IPS DF 6.9 (cell line): Measurements from ENCODE around the gene TRAPPC13.
"Not testable (repeated sequence)": the region's sequence is repeated elsewhere in the genome, so short reads cannot be mapped to it uniquely, and the experiment has no call there.

Experiments
- DNase-seq: peaks from one replicate; pipeline ENCODE4 v3.0.0-alpha.2; 2013; ENCODE audit warnings: low read depth, low spot score
- H3K27ac ChIP-seq: one replicate; pipeline ENCODE4 v1.5.1; 2013; ENCODE audit warnings: low read length, control low read depth
- H3K27me3 ChIP-seq: 2 replicates; pipeline ENCODE4 v1.6.1; 2013; ENCODE audit warnings: mild to moderate bottlenecking, low read length; ENCODE audit not compliant: control insufficient read depth, insufficient read depth
- H3K36me3 ChIP-seq: 2 replicates; pipeline ENCODE4 v1.6.1; 2013; ENCODE audit warnings: low read length; ENCODE audit not compliant: control insufficient read depth, insufficient read depth
- H3K4me1 ChIP-seq: 2 replicates; pipeline ENCODE4 v1.6.1; 2013; ENCODE audit warnings: low read length; ENCODE audit not compliant: control insufficient read depth, insufficient read depth
- H3K4me3 ChIP-seq: 2 replicates; pipeline ENCODE4 v1.5.1; 2013; ENCODE audit warnings: mild to moderate bottlenecking, low read length
- H3K9me3 ChIP-seq: 2 replicates; pipeline ENCODE4 v1.6.1; 2013; ENCODE audit warnings: low read length, inconsistent platforms; ENCODE audit not compliant: control insufficient read depth, insufficient read depth
- WGBS: extraction: QIAGEN DNeasy Blood & Tissue Kit; methylation state at CpG from one replicate; pipeline ENCODE4 v1.1.7; 2013; ENCODE audit warnings: mixed read lengths, missing lambda C conversion rate; ENCODE audit not compliant: insufficient read length, insufficient coverage; 5-methylcytosine and 5-hydroxymethylcytosine counted together

TRAPPC13 gene, protein sequence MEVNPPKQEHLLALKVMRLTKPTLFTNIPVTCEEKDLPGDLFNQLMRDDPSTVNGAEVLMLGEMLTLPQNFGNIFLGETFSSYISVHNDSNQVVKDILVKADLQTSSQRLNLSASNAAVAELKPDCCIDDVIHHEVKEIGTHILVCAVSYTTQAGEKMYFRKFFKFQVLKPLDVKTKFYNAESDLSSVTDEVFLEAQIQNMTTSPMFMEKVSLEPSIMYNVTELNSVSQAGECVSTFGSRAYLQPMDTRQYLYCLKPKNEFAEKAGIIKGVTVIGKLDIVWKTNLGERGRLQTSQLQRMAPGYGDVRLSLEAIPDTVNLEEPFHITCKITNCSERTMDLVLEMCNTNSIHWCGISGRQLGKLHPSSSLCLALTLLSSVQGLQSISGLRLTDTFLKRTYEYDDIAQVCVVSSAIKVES

GRCh38 chr5:65624571-65625555 lies at the start of gene TRAPPC13, which contains the start of gene SHLD3:
TSS of gene TRAPPC13 (plus strand) at chr5:65625027. CDS start at chr5:65625061, 34 bp downstream.
TSS of gene SHLD3 (plus strand) at chr5:65625027. CDS start at chr5:65629588, 4,561 bp downstream.
- Histone ChIP-seq H3K4me1 (no peaks in the 10 kb centered on the region), H3K27me3 (no peaks in the 10 kb centered on the region), H3K27ac (no peak within 1 kb of the TSS), H3K9me3 (no peaks in the 10 kb centered on the region), H3K4me3 (peak within 1 kb of the TSS; percentile 90), H3K36me3 (no peaks in the 10 kb centered on the region; the same call in 1 of the 2 replicates)
- peak; percentile 61 for DNase-seq
- WGBS, result no CpG with 5 or more reads among the region's 36 CpGs

GRCh38 chr5:65577141-65577540 lies 47.7 kb upstream of the TRAPPC13 start:
- DNase-seq, result no peak
- Histone ChIP-seq H3K36me3 (peaks cover 3% of the 10 kb centered on the region; the same call in 1 of the 2 replicates), H3K4me1 (no peaks in the 10 kb centered on the region), H3K4me3 (no peak overlapping the region), H3K27ac (no peak overlapping the region), H3K9me3 (no peaks in the 10 kb centered on the region), H3K27me3 (no peaks in the 10 kb centered on the region)

- Histone ChIP-seq H3K9me3 (no peaks in the 10 kb centered on the region), H3K27me3 (no peaks in the 10 kb centered on the region), H3K4me3 (no peak overlapping the region), H3K27ac (no peak overlapping the region), H3K36me3 (no peaks in the 10 kb centered on the region; the same call in 1 of the 2 replicates), H3K4me1 (no peaks in the 10 kb centered on the region)
- no peak for DNase-seq
- WGBS, result no CpG with 5 or more reads among the region's 2 CpGs
Observed at GRCh38 chr5:65588694-65589093, 36.1 kb upstream of the TRAPPC13 start.

GRCh38 chr5:65601761-65602160 lies 23.1 kb upstream of the TRAPPC13 start:
- WGBS, result no CpG with 5 or more reads among the region's 1 CpG

GRCh38 chr5:65611524-65611923 lies 13.3 kb upstream of the TRAPPC13 start:
- no CpG with 5 or more reads among the region's 3 CpGs for WGBS
- no peak overlapping the region for H3K27ac ChIP-seq
- H3K27me3 ChIP-seq, result no peaks in the 10 kb centered on the region
- H3K36me3 ChIP-seq, result no peaks in the 10 kb centered on the region; the same call in 1 of the 2 replicates
- DNase-seq, result no peak
- H3K4me1 ChIP-seq, result no peaks in the 10 kb centered on the region
- H3K4me3 ChIP-seq, result no peak overlapping the region
- H3K9me3 ChIP-seq, result no peaks in the 10 kb centered on the region

More at GRCh38 chr5:65601761-65602160, 23.1 kb upstream of the TRAPPC13 start:
- not testable (repeated sequence) for DNase-seq, H3K4me3 ChIP-seq, H3K9me3 ChIP-seq, H3K36me3 ChIP-seq, H3K27me3 ChIP-seq, H3K27ac ChIP-seq, H3K4me1 ChIP-seq

- no peaks in the 10 kb centered on the region for H3K9me3 ChIP-seq
- no peak overlapping the region for H3K27ac ChIP-seq
- no CpG with 5 or more reads among the region's 4 CpGs for WGBS
- no peaks in the 10 kb centered on the region for H3K4me1 ChIP-seq
- H3K27me3 ChIP-seq, result no peaks in the 10 kb centered on the region
- H3K4me3 ChIP-seq, result no peak overlapping the region
- H3K36me3 ChIP-seq, result no peaks in the 10 kb centered on the region; the same call in 1 of the 2 replicates
- no peak for DNase-seq
Observed at GRCh38 chr5:65612298-65612907, 12.4 kb upstream of the TRAPPC13 start.

DNA sequence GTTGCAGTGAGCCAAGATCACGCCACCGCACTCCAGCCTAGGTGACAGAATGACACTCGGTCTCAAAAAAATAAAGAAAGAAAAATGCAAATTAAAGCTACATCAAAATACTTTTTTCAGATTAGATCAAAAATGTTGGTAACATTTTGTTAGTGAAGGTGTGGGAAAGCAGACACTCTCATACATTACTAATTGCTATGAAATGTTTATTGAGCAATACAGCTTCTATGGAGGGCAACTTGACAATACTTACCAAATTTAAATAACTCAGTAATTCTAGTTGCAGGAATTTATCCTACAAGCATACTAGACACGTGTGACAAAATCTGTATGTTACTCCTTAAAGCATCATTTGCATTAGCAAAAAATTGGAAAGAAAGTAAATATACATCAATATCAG lies 4.8 kb upstream of the TRAPPC13 start:
- Histone ChIP-seq H3K27me3 (no peaks in the 10 kb centered on the region), H3K36me3 (no peaks in the 10 kb centered on the region), H3K4me1 (no peaks in the 10 kb centered on the region), H3K4me3 (no peak overlapping the region), H3K27ac (no peak overlapping the region), H3K9me3 (no peaks in the 10 kb centered on the region)
- no peak for DNase-seq
- no CpG with 5 or more reads among the region's 4 CpGs for WGBS

- H3K4me3 ChIP-seq, H3K4me1 ChIP-seq, H3K27ac ChIP-seq, H3K9me3 ChIP-seq, H3K36me3 ChIP-seq, DNase-seq, H3K27me3 ChIP-seq: not testable (repeated sequence)
- WGBS, result no CpG with 5 or more reads among the region's 4 CpGs
Observed at GRCh38 chr5:65621961-65622360, 2.9 kb upstream of the TRAPPC13 start.

DNA sequence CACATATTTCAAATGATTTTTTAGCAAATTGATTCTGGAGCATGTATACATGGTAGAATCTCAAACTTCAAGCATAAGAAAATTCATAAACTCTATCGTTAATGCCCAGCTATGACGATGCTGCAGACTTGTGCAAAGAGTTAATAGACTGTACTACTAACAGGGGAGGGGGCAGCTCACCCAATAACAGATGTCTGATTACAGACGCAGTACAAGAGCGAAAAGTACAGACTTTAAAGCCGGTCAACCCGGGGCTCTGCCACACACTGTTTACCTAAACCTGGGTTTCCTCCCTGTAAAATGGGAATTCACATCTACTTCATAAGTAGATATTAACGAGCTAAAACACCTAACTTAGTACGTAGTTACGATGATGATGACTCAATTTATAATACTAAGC lies 1.3 kb upstream of the TRAPPC13 start:
- no peak for DNase-seq
- WGBS, result no CpG with 5 or more reads among the region's 9 CpGs
- H3K4me1 ChIP-seq, result no peaks in the 10 kb centered on the region
- no peaks in the 10 kb centered on the region for H3K9me3 ChIP-seq
- no peaks in the 10 kb centered on the region for H3K36me3 ChIP-seq
- H3K4me3 ChIP-seq, result peak overlapping the region; percentile 90; the same call in 1 of the 2 replicates
- H3K27ac ChIP-seq, result no peak overlapping the region
- no peaks in the 10 kb centered on the region for H3K27me3 ChIP-seq

DNA sequence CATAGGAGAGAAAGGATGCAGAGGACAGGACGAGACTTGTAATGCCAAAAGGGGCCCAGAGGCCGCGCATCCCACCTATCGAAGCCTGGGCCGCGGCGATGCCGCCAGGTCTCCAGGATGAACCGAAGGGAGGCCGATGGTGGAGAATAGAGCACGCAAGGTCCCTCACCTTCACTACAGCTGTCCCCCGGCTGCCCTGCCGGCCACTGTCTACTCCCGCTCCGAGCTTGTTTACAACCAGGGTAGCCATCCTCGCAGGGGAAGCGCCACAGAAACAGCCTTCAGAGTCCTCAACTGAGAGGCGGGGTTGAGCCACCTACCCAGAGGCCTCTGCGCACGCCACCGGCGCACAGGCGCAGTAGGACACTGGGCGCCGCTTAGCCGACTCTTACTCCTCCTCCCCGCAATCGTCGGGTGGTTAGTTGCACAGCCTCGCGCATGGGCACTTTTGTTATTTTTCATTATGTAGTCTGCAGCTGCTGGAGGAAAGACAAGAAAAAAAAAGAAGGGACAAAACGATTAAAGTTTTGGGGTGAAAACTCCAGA lies 729 bp upstream of the TRAPPC13 start, which contains the start of gene TRIM23:
TSS of gene TRIM23 (minus strand) at position 309 of the 546 bp plus-strand sequence. CDS start at position 250, 59 bp downstream.
- Histone ChIP-seq H3K27me3 (no peaks in the 10 kb centered on the region), H3K4me3 (peak within 1 kb of the TSS; percentile 90), H3K9me3 (no peaks in the 10 kb centered on the region), H3K27ac (no peak within 1 kb of the TSS), H3K36me3 (no peaks in the 10 kb centered on the region), H3K4me1 (no peaks in the 10 kb centered on the region)
- WGBS, result no CpG with 5 or more reads among the region's 32 CpGs
- peak; percentile 61 for DNase-seq
